Activated T-cell treated with anti-CD3 and anti-CD28 coated beads for 1 hour (primary cell): Measurements from ENCODE around the gene ZNF549.

Experiments
- DNase-seq: peaks from one replicate; pipeline ENCODE4 v3.0.0-alpha.2; 2020; ENCODE audit warnings: low read depth

Gene ZNF549

DNA sequence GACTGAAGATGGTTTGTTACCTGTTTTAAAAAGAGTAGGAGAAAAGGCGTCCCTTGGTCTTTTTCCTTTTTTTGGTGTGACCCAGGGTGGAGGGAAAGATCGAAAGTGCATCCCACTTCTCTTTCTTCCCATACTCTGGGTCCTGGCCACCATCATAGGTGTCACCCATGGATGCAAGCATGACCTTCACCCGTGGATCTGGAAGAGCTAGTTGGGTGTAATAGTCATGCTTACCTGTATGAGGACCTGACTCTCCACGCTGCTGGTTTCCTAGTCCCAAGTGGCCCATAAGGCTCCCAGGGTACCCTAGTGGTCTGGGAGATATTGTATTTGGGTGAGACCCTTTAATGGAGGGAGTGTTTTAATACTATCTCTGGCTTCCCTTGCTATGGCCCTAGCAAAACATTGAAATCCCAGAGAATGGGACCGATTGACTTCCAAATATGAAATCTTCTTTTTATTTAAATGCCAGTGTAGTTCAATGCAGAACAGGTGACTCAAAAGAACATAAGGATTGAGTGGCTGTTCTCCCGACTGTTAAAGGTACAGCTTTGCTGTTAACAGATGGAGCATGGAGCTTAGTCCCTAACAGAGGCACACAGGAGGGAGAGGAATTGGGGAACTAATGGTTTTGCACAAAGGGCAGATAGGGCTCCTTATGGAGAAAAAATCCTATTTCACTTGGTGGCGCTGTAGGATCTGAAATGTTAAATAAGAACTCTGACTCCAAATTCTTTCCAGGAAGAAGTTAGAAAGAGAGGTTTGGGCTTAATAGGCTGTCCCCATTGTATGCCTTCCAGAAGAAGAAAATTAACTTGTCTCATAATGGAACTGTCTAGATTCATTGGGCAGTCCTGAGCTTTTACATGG is 39.5 kb downstream of the ZNF549 start:
- DNase-seq, result no peak

DNA sequence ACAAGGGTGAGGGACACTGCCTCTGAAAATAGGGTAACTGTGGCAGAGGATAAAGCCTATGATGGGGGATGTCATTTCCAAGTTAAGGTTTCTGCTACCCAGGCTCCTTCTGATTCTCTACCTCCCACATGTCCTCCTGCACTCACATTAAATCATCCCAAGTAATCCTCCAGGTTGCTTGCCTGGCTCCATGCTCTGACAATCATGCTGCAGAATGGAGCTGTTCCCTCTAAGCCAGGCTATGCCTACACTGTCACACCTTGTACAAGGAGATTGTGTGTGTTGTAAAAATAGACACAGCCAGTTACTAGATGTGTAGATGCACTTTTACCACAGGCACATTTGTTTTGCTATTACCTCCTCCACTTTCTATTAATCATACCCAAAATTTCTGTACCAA is 43.6 kb downstream of the ZNF549 start:
- no peak for DNase-seq

GRCh38 chr19:57572415-57572947 is 45.3 kb downstream of the ZNF549 start:
- no peak for DNase-seq

DNA sequence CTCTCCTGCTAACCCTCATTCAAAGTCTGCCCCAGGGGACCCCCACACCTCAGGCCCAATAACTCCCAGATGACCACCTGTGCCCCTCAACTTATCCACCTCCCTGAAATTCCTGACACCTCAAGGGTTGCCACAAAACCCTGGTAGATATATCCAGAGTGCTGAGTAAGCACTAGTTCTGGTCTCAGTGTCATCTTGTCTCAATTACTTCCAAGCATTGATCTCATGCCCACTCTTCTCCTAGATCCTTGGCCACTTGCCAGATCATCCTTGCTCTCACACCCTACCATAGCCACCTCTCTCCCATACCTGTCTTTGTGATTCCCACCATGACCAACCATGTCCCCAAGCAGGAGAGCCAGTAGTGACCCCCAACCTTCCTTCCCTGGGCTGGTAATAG is 49.5 kb downstream of the ZNF549 start:
- DNase-seq, result no peak

- DNase-seq, result peak; percentile 85
These were observed 51.5 kb downstream of the ZNF549 start, which contains the start of gene ZNF416 for GRCh38 chr19:57578487-57579205. ZNF416 (minus strand) TSS chr19:57578911; CDS start chr19:57578704, 207 bp downstream.

DNA sequence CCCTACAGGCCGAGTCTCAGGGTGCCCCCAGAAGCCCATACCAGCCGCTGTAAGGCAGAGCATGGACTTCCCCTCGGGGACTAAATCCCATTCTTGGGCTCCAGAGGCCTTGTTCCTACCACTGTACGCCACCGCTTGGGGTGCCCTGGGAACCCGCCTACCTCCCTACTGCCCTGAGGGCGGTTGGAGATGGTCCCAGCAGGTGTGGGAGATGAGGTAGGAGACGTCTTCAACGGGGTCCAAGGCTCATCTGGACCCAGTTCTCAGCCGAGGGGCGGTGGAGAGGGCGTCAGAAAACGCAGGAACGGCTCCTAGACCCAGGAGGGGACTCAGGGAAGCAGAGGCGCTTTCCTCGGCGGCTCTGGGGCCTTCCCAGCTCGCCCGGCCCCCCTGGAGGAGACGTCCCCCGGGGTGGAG is 56.0 kb downstream of the ZNF549 start:
- no peak for DNase-seq

DNA sequence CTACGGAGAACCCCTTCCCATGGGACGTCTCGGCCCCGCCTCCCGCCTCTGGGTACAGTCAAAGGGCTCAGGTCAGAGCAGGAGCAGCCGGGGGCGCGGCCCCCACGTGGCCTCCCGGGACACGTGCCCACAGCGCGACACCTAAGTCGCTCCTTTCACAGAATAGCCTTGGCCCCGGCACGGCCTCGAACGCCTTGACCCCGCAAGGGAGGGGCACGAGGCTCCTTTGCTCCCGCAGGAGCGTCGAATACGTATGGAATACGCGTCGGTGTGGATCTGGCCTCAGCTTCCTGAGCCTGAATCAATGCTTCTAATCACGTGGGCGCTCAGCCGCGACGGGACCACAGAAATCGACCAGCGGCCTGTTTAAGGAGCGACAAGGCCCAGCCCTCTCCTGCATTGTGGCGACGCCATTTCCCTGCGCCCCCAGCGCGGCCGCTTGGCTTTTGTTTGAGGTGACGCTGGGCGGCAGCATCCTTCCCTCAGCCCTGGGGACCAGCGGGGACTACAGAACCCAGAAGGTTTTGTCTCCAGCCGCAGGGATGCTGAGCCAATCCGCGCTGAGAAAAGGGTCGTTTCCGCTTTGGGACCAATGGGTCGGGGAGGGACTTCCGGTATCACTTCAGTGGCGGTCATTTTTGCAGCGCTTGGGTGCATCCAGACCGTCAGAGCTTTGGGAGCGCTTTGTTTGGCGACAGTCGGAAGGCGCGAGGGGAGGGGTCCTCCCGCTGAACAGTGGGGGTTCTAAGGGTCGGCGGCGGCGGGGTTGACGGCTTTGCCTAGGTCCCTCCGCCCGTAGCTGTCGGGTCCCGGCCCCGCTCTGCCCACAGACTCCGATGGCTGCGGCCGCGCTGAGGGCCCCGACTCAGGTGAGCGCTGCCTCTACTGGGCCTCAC is 56.6 kb downstream of the ZNF549 start, which contains the start of gene ZIK1:
Gene ZIK1, plus strand, starts transcription at position 625 of the 896 bp plus-strand sequence. Its CDS starts 212 bp downstream, at position 837.
- DNase-seq, result peak; percentile 72

GRCh38 chr19:57587529-57587928 is 60.4 kb downstream of the ZNF549 start:
- DNase-seq, result no peak

DNA sequence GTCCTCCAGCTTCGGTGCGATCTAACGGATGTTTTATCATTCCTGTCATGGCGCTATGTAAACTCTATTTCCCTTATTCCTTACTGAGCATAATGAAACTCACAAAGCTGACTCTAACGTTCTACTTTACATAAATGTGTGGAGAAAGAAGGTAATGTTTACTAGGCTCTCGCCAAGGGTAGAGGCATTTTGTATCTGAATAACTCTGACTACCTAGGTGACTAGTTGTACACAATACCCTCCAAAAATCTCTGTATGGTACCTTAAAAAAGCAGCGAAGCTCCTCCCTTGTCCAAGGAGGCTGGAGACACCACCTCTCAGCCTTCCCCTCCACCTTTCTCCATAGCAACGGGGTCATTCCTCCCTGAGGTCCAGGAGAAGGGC is 72.2 kb downstream of the ZNF549 start:
- DNase-seq, result no peak

DNA sequence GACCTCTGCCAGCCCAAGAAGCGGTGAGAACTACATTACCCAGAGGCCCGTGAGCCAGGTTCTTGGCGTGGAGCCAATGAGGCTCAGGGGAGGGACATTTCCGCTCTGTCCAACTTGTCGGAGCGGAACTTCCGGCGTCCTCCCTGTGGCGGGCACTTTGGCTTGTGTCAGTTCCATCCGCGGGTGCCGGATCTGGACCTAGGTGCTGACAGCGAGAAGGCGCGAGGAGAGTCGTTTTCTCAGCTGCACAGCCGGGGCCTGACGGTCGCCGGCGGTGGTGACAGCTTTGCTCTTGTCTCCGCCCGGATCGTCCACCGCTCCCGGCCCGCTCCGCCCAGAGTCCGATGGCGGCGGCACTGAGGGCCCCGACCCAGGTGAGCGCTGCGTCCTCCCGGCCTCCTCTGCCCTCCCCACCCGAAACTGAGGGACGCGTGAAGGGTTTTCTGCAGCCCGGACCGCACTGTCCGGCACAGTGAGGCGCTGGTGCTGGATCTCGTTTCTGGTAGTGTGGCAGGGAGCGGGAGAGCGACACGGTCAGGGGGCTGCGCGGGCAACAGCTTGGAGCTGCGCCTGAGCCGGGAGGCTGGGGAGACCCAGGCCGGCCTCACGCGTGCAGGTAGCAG is 72.7 kb downstream of the ZNF549 start, which contains the start of gene ZNF530:
Gene ZNF530, plus strand, starts transcription at position 125 of the 623 bp plus-strand sequence. CDS start 4,461 bp downstream, outside the sequence.
- peak; percentile 79 for DNase-seq

GRCh38 chr19:57606931-57607330 is 79.8 kb downstream of the ZNF549 start:
- DNase-seq, result no peak
